OCI-LY3 (cell line): ENCODE data around the gene PLA2G4C.

ENCODE experiments used
- CTCF ChIP-seq: fragments of 200-600, 300-600 bp; sonication (generic); IDR thresholded peaks from 2 replicates; pipeline ENCODE4 v1.5.1; 2014; ENCODE audit warnings: antibody characterized with exemption, low read length, low read depth
- EZH2phosphoT487 ChIP-seq: fragments of 200-600 bp; shearing (Covaris generic); IDR thresholded peaks from 2 replicates; pipeline ENCODE4 v1.6.1; 2018; ENCODE audit warnings: antibody characterized with exemption, mixed run types, low read depth

- TF ChIP-seq CTCF (no peak), EZH2phosphoT487 (no peak)
These were observed 14.9 kb downstream of the PLA2G4C start for GRCh38 chr19:48095612-48096175.
